Upper lobe of left lung (tissue), 6 donors: ENCODE measurements around the gene KIF23. TPM values are rescaled to one million over a fixed set of nuclear protein-coding genes. Genes with fewer than 3 reads are reported as not detected.
"Not testable (repeated sequence)": the region's sequence is repeated elsewhere in the genome, so short reads cannot be mapped to it uniquely, and the experiment has no call there.

ENCODE experiments used
- ATAC-seq, 2 donors: fragments of 200-7000 bp; cut with Tn5 transposase; one replicate each; pipeline ENCODE4 v1.9.1; 2022; ENCODE audit warnings: mild to moderate bottlenecking in 2 of 2, moderate library complexity in 2 of 2; ENCODE audit not compliant: low FRiP score in 2 of 2
- DNase-seq, 2 donors: peaks; one replicate each; pipeline ENCODE4 v3.0.0-alpha.2; 2019 to 2020
- H3K27ac ChIP-seq, 4 donors: fragments of 200-600 bp; sonication (generic); one replicate each; pipeline ENCODE4 v1.5.1; 2016 to 2019
- H3K27me3 ChIP-seq, 4 donors: fragments of 200-600 bp; sonication (generic); one replicate each; pipeline ENCODE4 v1.5.1; 2017 to 2019
- H3K36me3 ChIP-seq, 4 donors: fragments of 200-600 bp; sonication (generic); one replicate each; pipeline ENCODE4 v1.5.1; 2016 to 2019
- H3K4me1 ChIP-seq, 4 donors: fragments of 200-600 bp; sonication (generic); one replicate each; pipeline ENCODE4 v1.5.1; 2018 to 2019
- H3K4me3 ChIP-seq, 4 donors: fragments of 200-600 bp; sonication (generic); one replicate each; pipeline ENCODE4 v1.5.1; 2017 to 2019; ENCODE audit warnings: mild to moderate bottlenecking in 2 of 4, moderate library complexity in 1 of 4
- H3K9me3 ChIP-seq, 4 donors: fragments of 200-600 bp; sonication (generic); one replicate each; pipeline ENCODE4 v1.5.1; 2018 to 2019
- CTCF ChIP-seq, 6 experiments: fragments of 450-650 bp in 4 of 6; fragments of 200-600 bp in 2 of 6; sonication (generic) in 2 of 6; IDR thresholded peaks; one replicate each; pipeline ENCODE4 v1.5.1; 2016 to 2019; ENCODE audit warnings: antibody characterized with exemption in 6 of 6
- EP300 ChIP-seq, 4 donors: sonication (generic); formaldehyde crosslinking; IDR thresholded peaks; one replicate each; pipeline ENCODE4 v1.5.1; 2017; ENCODE audit warnings: antibody characterized with exemption in 4 of 4, control low read depth in 2 of 4
- POLR2A ChIP-seq, 4 donors: fragments of 450-650 bp; IDR thresholded peaks; one replicate each; pipeline ENCODE4 v1.5.1; 2016 to 2017; ENCODE audit warnings: antibody characterized with exemption in 4 of 4, mild to moderate bottlenecking in 2 of 4
- POLR2AphosphoS5 ChIP-seq, 2 donors: sonication (generic); formaldehyde crosslinking; IDR thresholded peaks; one replicate each; pipeline ENCODE4 v1.5.1; 2017; ENCODE audit warnings: antibody characterized with exemption in 2 of 2
- WGBS, 2 donors: methylation state at CpG; one replicate each; pipeline ENCODE4 v1.1.5; 2017 to 2018; 5-methylcytosine and 5-hydroxymethylcytosine counted together
- total RNA-seq, 6 donors: library from RNA; depleted of rRNA in 4 of 6; stranded (reverse); fragments of >200 nt in 4 of 6; gene quantifications; one replicate each; pipeline versions ENCODE4 v1.1.0 to v1.2.1, GENCODE V29; 2016 to 2021
- donor health status: DM: no; HTN: no; CAD: no; lungs with moderate emphysema.
- donor health status: DM: no; HTN: yes; CAD: no; lungs with severe emphysema.

KIF23 gene
- total RNA-seq, 6 donors from 2014 or later: 1.0 to 6.7 (median 3.7) TPM

- Histone ChIP-seq H3K36me3 (no peaks in the 10 kb centered on the region), H3K4me1 (no peaks in the 10 kb centered on the region), H3K27ac (no peak overlapping the region), H3K27me3 (no peaks in the 10 kb centered on the region), H3K4me3 (no peak overlapping the region), H3K9me3 (no peaks in the 10 kb centered on the region)
- 78 to 84% methylated on average over 4 of the region's 4 CpGs for WGBS, 2 donors
- DNase-seq: no peak
- TF ChIP-seq POLR2A (IDR thresholded peaks at IDR 0.05) (no peak), CTCF (IDR thresholded peaks at IDR 0.05) (no peak), EP300 (IDR thresholded peaks at IDR 0.05) (no peak), POLR2AphosphoS5 (IDR thresholded peaks at IDR 0.05) (no peak)
- ATAC-seq: no peak
These were observed 25.5 kb downstream of the KIF23 start for GRCh38 chr15:69439623-69440022.

GRCh38 chr15:69443032-69443611 lies 29.0 kb downstream of the KIF23 start:
- 88 to 91% methylated on average over 5 of the region's 5 CpGs for WGBS, 2 donors
- TF ChIP-seq EP300 (IDR thresholded peaks at IDR 0.05): no peak
- TF ChIP-seq CTCF (IDR thresholded peaks at IDR 0.05): no peak

GRCh38 chr15:69444686-69445085 lies 30.5 kb downstream of the KIF23 start:
- Histone ChIP-seq H3K4me3 (no peak overlapping the region), H3K4me1 (no peaks in the 10 kb centered on the region), H3K27ac (no peak overlapping the region), H3K27me3 (no peaks in the 10 kb centered on the region), H3K36me3 (no peaks in the 10 kb centered on the region), H3K9me3 (no peaks in the 10 kb centered on the region)
- no peak for ATAC-seq
- DNase-seq: no peak
- WGBS, 2 donors: 90 to 95% methylated on average over 7 of the region's 7 CpGs
- TF ChIP-seq CTCF (IDR thresholded peaks at IDR 0.05): no peak
- TF ChIP-seq POLR2AphosphoS5 (IDR thresholded peaks at IDR 0.05): no peak
- TF ChIP-seq EP300 (IDR thresholded peaks at IDR 0.05): no peak
- TF ChIP-seq POLR2A (IDR thresholded peaks at IDR 0.05): no peak

More at GRCh38 chr15:69443032-69443611, 29.0 kb downstream of the KIF23 start:
- ATAC-seq: no peak
- DNase-seq: no peak
- Histone ChIP-seq H3K36me3 (no peaks in the 10 kb centered on the region), H3K27me3 (no peaks in the 10 kb centered on the region), H3K4me3 (no peak overlapping the region), H3K4me1 (no peaks in the 10 kb centered on the region), H3K9me3 (no peaks in the 10 kb centered on the region), H3K27ac (no peak overlapping the region)

- peaks cover 0 to 4% (median 2%) of the 10 kb centered on the region in 4 donors for H3K4me1 ChIP-seq
- ATAC-seq: no peak
- no peaks in the 10 kb centered on the region for H3K9me3 ChIP-seq
- H3K27ac ChIP-seq: no peak overlapping the region
- no peak for TF ChIP-seq POLR2AphosphoS5 (IDR thresholded peaks at IDR 0.05)
- no peak for DNase-seq
- H3K27me3 ChIP-seq: no peaks in the 10 kb centered on the region
- H3K36me3 ChIP-seq: no peaks in the 10 kb centered on the region
- H3K4me3 ChIP-seq: no peak overlapping the region
- WGBS, 2 donors: 85 to 90% methylated on average over 2 of the region's 2 CpGs
These were observed 32.8 kb downstream of the KIF23 start for GRCh38 chr15:69446953-69447352.

GRCh38 chr15:69450221-69450620 lies 36.1 kb downstream of the KIF23 start:
- not testable (repeated sequence) for H3K27ac ChIP-seq, ATAC-seq, H3K9me3 ChIP-seq, H3K27me3 ChIP-seq, H3K4me3 ChIP-seq, DNase-seq
- H3K36me3 ChIP-seq: peaks cover 0 to 12% (median 2%) of the 10 kb centered on the region in 4 donors
- WGBS, 2 donors: 95 to 96% methylated on average over 4 of the region's 4 CpGs
- H3K4me1 ChIP-seq: peaks cover 17 to 28% (median 23%) of the 10 kb centered on the region in 4 donors

- Histone ChIP-seq H3K27ac (no peak overlapping the region), H3K9me3 (no peaks in the 10 kb centered on the region), H3K36me3 (peaks cover 7 to 21% (median 10%) of the 10 kb centered on the region in 4 donors), H3K27me3 (no peaks in the 10 kb centered on the region), H3K4me3 (peak overlapping the region in 1 of 4 donors; percentile 74), H3K4me1 (peaks cover 18 to 34% (median 24%) of the 10 kb centered on the region in 4 donors)
- TF ChIP-seq CTCF (IDR thresholded peaks at IDR 0.05): no peak
- TF ChIP-seq POLR2A (IDR thresholded peaks at IDR 0.05): no peak
- TF ChIP-seq EP300 (IDR thresholded peaks at IDR 0.05): no peak
- TF ChIP-seq POLR2AphosphoS5 (IDR thresholded peaks at IDR 0.05): no peak
- no peak for ATAC-seq
- no peak for DNase-seq
- WGBS, 2 donors: 91 to 93% methylated on average over 12 of the region's 12 CpGs
These were observed 37.0 kb downstream of the KIF23 start for GRCh38 chr15:69450968-69451695.
